ENCODE data around the gene ERVK3-1.
A peak's percentile ranks its signal among the peaks of the same experiment; 100 is the strongest.

ERVK3-1 gene

GRCh38 chr19:58357481-58358145, 52.4 kb downstream of the ERVK3-1 start:
- TF ChIP-seq, protein P1, sequence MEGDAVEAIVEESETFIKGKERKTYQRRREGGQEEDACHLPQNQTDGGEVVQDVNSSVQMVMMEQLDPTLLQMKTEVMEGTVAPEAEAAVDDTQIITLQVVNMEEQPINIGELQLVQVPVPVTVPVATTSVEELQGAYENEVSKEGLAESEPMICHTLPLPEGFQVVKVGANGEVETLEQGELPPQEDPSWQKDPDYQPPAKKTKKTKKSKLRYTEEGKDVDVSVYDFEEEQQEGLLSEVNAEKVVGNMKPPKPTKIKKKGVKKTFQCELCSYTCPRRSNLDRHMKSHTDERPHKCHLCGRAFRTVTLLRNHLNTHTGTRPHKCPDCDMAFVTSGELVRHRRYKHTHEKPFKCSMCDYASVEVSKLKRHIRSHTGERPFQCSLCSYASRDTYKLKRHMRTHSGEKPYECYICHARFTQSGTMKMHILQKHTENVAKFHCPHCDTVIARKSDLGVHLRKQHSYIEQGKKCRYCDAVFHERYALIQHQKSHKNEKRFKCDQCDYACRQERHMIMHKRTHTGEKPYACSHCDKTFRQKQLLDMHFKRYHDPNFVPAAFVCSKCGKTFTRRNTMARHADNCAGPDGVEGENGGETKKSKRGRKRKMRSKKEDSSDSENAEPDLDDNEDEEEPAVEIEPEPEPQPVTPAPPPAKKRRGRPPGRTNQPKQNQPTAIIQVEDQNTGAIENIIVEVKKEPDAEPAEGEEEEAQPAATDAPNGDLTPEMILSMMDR (IDR thresholded peaks at IDR 0.05; ENCODE audit: extremely low read depth, missing control alignments), result no peak
- no peak for DNase-seq (ENCODE audit: low spot score)

- TF ChIP-seq, protein P1 (IDR thresholded peaks at IDR 0.05; ENCODE audit: extremely low read depth, missing control alignments), result no peak
- peak; percentile 76 for DNase-seq (ENCODE audit: low spot score)
Measured at GRCh38 chr19:58361900-58362271, 56.7 kb downstream of the ERVK3-1 start.

GRCh38 chr19:58362272-58362994, 57.3 kb downstream of the ERVK3-1 start, which contains the start of gene ZNF497:
ZNF497 (minus strand) TSS chr19:58362751; CDS start chr19:58357635, 5,116 bp downstream.
- DNase-seq (ENCODE audit: low spot score), result peak; percentile 100
- TF ChIP-seq, protein P1 (IDR thresholded peaks at IDR 0.05; ENCODE audit: extremely low read depth, missing control alignments), result no peak

GRCh38 chr19:58364146-58364545, 59.0 kb downstream of the ERVK3-1 start:
- DNase-seq (ENCODE audit: low spot score), result no peak
- TF ChIP-seq, protein P1 (IDR thresholded peaks at IDR 0.05; ENCODE audit: extremely low read depth, missing control alignments), result no peak
